ENCODE results near the gene DAAM1.
A peak's percentile ranks its signal among the peaks of the same experiment; 100 is the strongest.

DAAM1 gene

DNA sequence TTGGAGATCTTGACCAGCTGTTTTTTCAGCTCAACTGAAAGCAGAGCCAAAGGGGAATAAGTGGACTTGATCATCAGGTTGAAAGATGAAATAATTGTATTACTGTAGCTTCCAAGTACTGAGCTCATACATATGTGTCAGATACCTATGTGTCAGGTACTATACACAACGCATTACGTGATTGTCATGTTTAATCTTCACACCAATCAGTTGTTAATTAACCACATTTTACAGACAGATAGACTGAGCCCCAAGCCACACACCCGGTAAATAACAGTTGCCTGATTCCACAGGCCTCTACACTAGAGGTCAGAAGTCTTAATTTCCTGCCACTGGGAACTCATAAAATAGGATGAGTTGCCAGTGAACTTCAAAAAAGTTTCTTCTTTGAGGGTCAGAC lies 148.2 kb downstream of the DAAM1 start:
- no peaks in the 10 kb centered on the region for H3K9me3 Mint-ChIP-seq
- no peaks in the 10 kb centered on the region for H3K27me3 Mint-ChIP-seq
- no peak for ATAC-seq (ENCODE audit: low read depth)
- H3K4me3 Mint-ChIP-seq: no peak overlapping the region
- H3K36me3 Mint-ChIP-seq: peaks cover 39% of the 10 kb centered on the region
- DNase-seq (ENCODE audit: low spot score in 2 of 2): no peak
- H3K27ac Mint-ChIP-seq: no peak overlapping the region
- no peaks in the 10 kb centered on the region for H3K4me1 Mint-ChIP-seq

DNA sequence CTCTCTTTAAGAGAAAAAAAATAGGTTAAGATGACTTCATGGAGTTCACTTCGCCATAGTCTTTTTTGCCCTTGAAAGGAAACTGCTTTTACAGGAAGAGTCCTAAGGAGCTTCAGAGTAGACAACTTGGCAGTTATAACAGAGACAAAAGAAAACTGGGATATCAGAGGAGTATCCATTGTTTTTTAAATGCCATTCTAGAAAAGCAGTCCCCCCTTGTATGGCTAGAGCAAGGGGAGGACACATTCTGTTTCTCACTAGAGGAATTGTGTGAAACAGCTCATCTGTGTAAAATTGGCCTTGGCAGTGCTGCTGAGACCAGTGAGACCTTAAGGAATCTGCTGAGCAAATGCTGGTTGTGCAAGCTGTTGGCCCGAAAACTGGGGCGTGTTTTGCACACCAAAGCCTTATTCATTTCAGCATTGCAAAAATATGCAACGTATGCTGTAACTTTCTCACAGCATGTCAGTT lies 148.7 kb downstream of the DAAM1 start:
- Mint-ChIP-seq H3K36me3 (peaks cover 34% of the 10 kb centered on the region), H3K9me3 (no peaks in the 10 kb centered on the region), H3K27ac (no peak overlapping the region), H3K27me3 (no peaks in the 10 kb centered on the region), H3K4me1 (no peaks in the 10 kb centered on the region), H3K4me3 (no peak overlapping the region)
- ATAC-seq (ENCODE audit: low read depth) (no peak), DNase-seq (ENCODE audit: low spot score in 2 of 2) (no peak)

DNA sequence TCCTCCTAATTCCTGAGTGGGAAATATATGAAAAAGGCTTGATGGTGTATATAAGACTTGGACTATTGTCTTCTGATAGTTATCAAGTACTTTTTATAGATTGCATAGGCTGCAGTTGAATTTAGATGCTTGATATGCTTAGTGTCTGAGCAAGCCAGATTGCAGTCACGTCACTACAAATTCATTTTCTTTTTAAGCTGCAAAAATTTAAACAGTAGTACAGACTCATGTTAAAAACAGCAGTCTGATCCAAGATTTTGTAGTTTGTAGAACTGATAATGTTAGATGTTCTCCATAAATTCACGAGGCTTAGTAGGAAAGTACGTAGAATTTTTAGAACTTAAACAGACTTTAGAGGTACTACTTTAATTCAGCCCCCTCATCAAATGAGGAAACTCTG lies 150.3 kb downstream of the DAAM1 start:
- Mint-ChIP-seq H3K27ac (no peak overlapping the region), H3K4me1 (no peaks in the 10 kb centered on the region), H3K9me3 (no peaks in the 10 kb centered on the region), H3K27me3 (no peaks in the 10 kb centered on the region), H3K4me3 (no peak overlapping the region), H3K36me3 (peaks cover 28% of the 10 kb centered on the region)
- ATAC-seq (ENCODE audit: low read depth) (no peak), DNase-seq (ENCODE audit: low spot score in 2 of 2) (no peak)

DNA sequence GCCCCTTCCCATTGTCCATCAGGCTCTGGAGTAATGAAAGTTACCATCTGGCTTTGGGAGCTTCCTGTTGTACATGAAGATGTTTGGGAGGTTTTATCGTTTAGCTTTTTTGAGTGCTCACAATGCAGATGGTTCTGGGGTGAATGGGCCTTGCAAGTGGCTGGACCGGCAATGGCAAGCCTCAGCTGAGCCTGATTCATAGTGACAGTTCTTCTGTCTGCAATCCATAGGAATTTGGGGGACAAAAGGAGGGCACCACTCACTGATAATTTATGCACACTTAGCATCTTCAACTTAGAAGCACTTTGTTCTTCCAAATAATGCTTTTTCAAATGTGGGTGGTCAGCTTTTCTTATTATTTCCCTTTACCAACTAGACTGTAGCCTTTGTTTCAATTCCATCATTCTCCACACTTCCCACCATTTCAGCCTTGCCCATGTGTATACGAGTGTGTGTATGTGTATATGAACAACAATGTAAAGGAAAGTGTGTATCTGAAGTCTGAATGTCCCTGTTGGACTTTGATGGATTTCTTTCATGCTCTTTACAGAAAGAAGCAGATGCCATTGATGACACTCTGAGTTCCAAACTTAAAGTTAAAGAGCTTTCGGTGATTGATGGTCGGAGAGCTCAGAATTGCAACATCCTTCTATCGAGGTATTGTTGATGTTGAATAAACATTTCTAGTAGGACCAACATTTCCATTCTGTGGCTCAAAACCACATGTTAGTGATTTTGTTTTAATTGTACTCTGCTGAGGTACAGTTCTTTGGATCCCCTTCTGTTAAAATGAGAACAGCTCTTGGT lies 151.3 kb downstream of the DAAM1 start:
- H3K4me3 Mint-ChIP-seq: no peak overlapping the region
- no peaks in the 10 kb centered on the region for H3K9me3 Mint-ChIP-seq
- H3K27me3 Mint-ChIP-seq: no peaks in the 10 kb centered on the region
- ATAC-seq (ENCODE audit: low read depth) (no peak), DNase-seq (ENCODE audit: low spot score in 2 of 2) (no peak)
- H3K36me3 Mint-ChIP-seq: peaks cover 26% of the 10 kb centered on the region
- no peaks in the 10 kb centered on the region for H3K4me1 Mint-ChIP-seq
- H3K27ac Mint-ChIP-seq: no peak overlapping the region

DNA sequence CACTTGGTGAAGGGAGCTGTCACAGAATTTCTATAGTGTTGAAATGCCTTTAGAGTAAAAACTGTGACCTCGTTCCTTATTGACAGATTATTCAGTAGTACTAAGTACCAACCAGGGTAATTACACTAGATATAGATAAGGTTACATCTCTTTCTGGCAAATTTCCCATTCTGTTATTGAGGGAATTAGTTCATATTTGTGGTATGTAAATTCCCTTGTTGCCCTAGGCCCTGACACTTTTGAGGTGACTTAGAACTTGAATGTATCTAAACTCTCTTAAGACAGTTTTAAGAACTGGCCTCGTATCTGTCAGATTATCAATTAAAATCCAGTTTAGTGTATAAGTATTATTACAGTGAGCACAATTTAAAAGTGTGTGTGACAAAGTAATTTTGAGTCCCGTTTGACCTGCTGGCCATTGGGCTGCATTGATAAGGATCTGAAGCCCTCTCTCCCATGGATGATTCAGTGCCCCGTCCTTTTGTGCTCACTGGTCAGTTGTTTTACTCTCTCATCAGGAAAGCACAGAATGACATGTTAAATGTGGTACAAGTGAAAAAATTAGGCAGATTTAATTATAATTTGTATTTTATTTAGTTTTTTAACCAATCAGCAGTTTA lies 153.5 kb downstream of the DAAM1 start:
- DNase-seq (ENCODE audit: low spot score in 2 of 2): no peak
- Mint-ChIP-seq H3K4me3 (no peak overlapping the region), H3K4me1 (no peaks in the 10 kb centered on the region), H3K36me3 (peaks cover 26% of the 10 kb centered on the region), H3K27me3 (no peaks in the 10 kb centered on the region), H3K9me3 (no peaks in the 10 kb centered on the region), H3K27ac (no peak overlapping the region)
- ATAC-seq (ENCODE audit: low read depth): no peak

DNA sequence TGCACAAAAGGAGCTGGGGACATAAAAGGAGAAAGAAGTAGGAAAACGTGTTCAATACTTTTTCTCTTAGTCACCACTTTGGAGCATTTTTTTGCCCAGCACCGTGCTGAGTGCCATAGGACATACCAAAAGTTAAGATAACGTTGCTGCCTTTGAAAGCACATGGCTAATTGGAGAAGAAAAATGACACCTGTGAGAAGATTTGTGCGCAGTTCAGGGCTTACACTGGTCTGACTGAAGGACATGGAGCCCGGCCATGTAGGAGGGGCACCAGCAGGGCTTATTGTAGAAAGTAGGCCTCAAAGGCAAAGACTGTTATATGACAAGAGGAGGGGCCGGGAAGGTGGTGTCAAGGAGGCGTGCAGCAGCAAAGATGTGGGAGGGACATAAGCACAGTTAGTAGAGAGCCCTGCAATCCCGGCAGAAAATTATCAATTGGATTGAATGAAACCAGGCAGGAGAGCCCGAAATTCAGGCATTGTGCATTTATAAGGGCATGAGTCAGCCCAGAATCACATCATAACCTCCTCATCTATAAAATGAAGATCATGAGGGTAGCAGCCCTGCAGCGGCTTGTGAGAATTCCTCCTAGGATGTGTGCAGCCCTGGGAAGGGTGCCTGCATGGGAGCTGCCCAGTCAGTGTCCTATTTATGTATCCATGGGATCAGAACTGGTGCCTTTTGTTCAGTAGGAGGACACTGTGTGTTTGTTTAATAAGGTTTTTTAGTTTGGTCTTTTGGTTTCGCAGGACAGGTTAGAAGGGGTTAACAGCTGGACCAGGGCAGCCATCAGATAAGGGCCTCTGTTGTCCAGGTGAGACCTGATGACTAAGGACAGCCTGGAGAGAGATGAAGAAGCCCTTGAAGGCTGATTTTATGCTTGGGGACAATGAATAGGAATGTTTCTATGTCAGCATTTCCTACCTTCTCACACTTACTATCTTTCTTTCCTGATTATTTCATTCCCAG lies 154.3 kb downstream of the DAAM1 start:
- DNase-seq (ENCODE audit: low spot score in 2 of 2) (no peak), ATAC-seq (ENCODE audit: low read depth) (no peak)
- Mint-ChIP-seq H3K4me3 (no peak overlapping the region), H3K27ac (no peak overlapping the region), H3K27me3 (no peaks in the 10 kb centered on the region), H3K9me3 (no peaks in the 10 kb centered on the region), H3K4me1 (no peaks in the 10 kb centered on the region), H3K36me3 (peaks cover 23% of the 10 kb centered on the region)

DNA sequence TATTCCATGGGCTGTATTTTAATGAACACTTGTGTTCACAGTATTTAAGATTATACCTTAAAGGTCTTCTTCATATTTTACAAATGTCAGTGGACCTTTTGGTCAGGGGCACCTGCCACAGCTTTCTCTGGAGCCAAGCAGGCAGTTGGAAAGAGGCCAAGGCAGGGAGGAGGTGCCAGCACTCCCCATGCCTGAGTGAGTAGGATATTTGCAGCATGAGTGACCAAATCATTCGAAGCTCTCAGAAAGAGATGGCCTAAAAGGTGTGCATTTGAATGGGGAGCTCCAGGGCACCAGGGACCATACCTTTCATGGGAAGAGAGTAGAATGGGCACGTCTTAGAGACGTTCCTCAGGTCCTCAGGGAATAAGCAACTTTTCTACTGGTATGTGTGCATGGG lies 155.1 kb downstream of the DAAM1 start:
- Mint-ChIP-seq H3K4me3 (no peak overlapping the region), H3K4me1 (peaks cover 2% of the 10 kb centered on the region), H3K9me3 (no peaks in the 10 kb centered on the region), H3K27ac (no peak overlapping the region), H3K27me3 (no peaks in the 10 kb centered on the region), H3K36me3 (peaks cover 22% of the 10 kb centered on the region)
- no peak for ATAC-seq (ENCODE audit: low read depth)
- no peak for DNase-seq (ENCODE audit: low spot score in 2 of 2)

DNA sequence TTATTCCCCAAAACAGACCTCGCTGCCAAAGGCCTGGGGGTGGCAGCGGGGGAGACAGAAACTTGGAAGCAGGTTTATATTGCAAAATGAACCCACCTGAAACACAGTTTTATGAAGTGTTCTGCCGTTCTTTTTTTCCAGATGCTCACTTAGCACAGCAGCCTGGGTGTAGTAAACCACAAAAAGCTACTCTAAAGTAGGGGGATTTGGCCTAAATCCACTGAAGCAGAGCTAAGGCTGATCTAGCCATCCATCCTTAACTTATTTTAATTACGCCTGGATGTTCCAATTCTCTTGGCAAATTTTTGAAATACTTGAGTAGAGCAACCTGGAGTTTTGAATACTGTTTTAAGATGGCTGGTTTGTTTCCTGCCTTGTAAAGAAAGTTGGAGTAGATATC lies 155.5 kb downstream of the DAAM1 start:
- Mint-ChIP-seq H3K9me3 (no peaks in the 10 kb centered on the region), H3K36me3 (peaks cover 23% of the 10 kb centered on the region)
- no peak for ATAC-seq (ENCODE audit: low read depth)

DNA sequence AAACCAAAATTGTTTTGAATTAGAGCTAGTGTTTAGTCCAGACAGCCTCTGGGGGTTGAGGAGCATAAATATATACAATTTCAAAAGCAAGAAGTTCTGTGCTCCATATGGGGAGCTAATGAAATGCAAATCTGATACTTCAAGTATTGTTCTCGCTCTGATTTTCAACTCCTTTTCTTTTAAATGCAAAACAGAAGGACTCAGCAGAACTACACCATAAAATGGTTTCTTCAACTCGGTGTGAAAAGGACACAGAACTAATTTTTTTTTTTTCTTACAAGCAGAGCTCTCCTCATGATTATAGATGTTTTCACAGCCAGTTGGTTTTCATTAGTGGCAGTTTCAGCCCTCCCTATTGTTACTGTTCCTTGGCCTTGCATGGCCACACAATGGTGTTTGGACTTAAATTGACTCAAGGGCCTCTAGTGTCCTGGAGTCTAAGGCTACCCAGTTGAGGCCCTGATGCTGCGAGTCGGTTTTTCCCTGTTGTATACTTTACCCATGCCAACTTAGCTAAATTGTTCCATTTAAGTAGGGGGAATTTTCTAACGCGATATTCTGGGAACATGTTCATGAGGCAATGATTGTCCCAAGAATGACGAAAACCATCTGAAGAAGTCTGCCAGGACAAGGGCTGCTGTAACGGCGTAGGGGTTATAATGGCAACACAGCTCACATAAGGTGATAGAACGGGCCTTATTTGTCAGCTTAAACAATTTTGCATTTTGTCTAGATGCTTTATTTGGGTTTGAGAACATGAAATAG lies 156.4 kb downstream of the DAAM1 start:
- Mint-ChIP-seq H3K4me1 (peaks cover 2% of the 10 kb centered on the region), H3K4me3 (no peak overlapping the region), H3K36me3 (peaks cover 21% of the 10 kb centered on the region), H3K9me3 (no peaks in the 10 kb centered on the region), H3K27ac (no peak overlapping the region), H3K27me3 (no peaks in the 10 kb centered on the region)
- DNase-seq (ENCODE audit: low spot score in 2 of 2): no peak
- ATAC-seq (ENCODE audit: low read depth): no peak

More for the DNA sequence above, 155.5 kb downstream of the DAAM1 start:
- Mint-ChIP-seq H3K4me3 (no peak overlapping the region), H3K27me3 (no peaks in the 10 kb centered on the region), H3K27ac (no peak overlapping the region), H3K4me1 (peaks cover 2% of the 10 kb centered on the region)
- no peak for DNase-seq (ENCODE audit: low spot score in 2 of 2)

DNA sequence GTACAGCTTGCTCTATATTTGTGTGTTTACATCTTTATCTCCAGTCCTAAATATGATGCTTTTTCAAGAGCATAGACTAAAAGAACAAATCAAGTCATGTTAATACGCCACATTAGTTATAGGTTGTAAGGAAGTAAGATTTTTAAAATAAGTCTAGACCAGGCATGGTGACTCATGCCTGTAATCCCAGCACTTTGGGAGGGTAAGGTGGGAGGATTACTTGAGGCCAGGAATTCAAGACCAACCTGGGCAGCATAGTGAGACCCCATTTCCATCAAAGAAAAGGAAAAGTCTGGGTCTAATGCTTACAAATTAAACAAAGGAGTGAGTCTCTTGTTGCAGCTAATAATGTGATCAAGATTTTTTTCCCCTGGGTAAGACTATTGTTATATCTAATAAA lies 157.9 kb downstream of the DAAM1 start:
- Mint-ChIP-seq H3K27me3 (no peaks in the 10 kb centered on the region), H3K4me1 (peaks cover 2% of the 10 kb centered on the region), H3K4me3 (no peak overlapping the region), H3K27ac (no peak overlapping the region), H3K9me3 (no peaks in the 10 kb centered on the region), H3K36me3 (peaks cover 11% of the 10 kb centered on the region)
- no peak for DNase-seq (ENCODE audit: low spot score in 2 of 2)
- ATAC-seq (ENCODE audit: low read depth): no peak

DNA sequence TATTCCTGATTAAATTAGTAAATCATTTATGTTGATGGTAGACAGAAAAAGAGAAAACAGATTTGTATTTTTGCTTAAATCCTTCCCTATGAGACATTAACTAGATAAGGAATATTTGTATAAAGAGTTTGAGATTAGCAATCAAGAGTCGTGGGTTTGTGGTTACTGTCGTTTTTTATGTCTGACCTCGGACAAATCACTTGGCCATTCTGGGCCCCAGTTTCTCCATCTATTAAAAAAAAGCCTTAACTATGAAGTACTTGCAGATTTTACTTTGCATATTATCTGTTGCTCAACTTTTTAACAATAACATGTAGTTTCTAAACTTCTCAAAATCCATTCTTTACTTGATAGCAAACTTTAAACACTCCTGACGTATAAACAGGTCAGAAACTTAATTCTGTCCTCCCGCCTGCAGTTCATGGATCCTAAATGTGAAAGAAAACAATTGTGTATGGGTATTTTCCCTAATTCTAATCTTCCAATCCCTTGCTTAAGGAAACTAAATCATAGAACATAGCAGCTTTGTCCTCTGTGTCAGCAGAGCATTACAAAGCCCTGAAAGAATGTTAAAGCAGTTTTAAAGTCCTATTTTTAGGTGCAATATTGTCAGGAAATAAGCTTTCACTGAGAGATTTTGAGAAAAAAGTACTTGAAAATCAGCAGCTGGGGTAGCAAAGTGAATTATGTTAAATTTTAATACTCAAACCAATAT lies 158.5 kb downstream of the DAAM1 start:
- no peaks in the 10 kb centered on the region for H3K27me3 Mint-ChIP-seq
- H3K36me3 Mint-ChIP-seq: peaks cover 11% of the 10 kb centered on the region
- ATAC-seq (ENCODE audit: low read depth) (no peak), DNase-seq (ENCODE audit: low spot score in 2 of 2) (no peak)
- peak overlapping the region; percentile 14 for H3K27ac Mint-ChIP-seq
- no peaks in the 10 kb centered on the region for H3K9me3 Mint-ChIP-seq
- H3K4me3 Mint-ChIP-seq: no peak overlapping the region
- peaks cover 2% of the 10 kb centered on the region for H3K4me1 Mint-ChIP-seq

DNA sequence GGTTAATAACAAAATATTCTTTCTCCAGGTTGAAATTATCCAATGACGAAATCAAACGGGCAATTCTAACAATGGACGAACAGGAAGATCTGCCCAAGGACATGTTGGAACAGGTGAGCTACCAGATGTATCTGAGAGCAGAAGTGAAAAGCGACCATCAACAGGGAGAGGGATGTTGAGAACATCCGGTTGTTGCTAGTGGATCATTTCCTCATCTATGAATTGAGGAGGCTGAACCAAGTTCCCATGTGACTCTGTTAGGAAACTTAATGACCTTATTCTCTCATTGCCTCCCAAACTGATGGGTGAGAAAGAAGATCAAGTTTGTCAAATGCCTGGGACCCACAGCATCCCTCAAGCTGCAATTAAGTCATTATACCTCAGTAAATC lies 159.0 kb downstream of the DAAM1 start:
- DNase-seq (ENCODE audit: low spot score in 2 of 2) (no peak), ATAC-seq (ENCODE audit: low read depth) (peak; percentile 64)
- Mint-ChIP-seq H3K9me3 (no peaks in the 10 kb centered on the region), H3K4me1 (peaks cover 2% of the 10 kb centered on the region), H3K4me3 (no peak overlapping the region), H3K27ac (peak overlapping the region; percentile 14), H3K36me3 (peaks cover 12% of the 10 kb centered on the region), H3K27me3 (no peaks in the 10 kb centered on the region)

DNA sequence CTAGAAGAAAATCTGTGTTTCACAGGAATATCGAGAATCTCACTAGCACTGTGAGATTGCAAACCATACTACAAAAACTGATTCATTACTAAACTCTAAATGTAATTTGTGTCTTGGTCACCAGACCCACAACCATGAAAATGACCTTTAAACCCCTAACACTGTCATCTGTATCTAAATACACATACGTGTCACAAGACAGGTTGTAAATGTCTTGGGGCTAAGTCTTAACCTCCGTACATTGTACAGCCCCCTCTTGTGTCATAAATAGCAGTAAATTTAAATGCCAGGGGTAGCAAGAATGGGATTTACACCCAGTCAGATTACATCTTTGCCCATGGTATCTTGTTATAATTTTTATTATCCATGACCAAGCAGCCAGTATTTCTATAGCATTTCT lies 159.4 kb downstream of the DAAM1 start:
- Mint-ChIP-seq H3K27me3 (no peaks in the 10 kb centered on the region), H3K4me3 (no peak overlapping the region), H3K9me3 (no peaks in the 10 kb centered on the region), H3K27ac (peak overlapping the region; percentile 32), H3K4me1 (peaks cover 2% of the 10 kb centered on the region), H3K36me3 (peaks cover 11% of the 10 kb centered on the region)
- DNase-seq (ENCODE audit: low spot score in 2 of 2) (no peak), ATAC-seq (ENCODE audit: low read depth) (no peak)

All from memory B cell (primary cell).